GM12892 (cell line): ENCODE results near the gene ACSM4.

Experiments used
- POLR2A ChIP-seq: IDR thresholded peaks from 2 replicates; pipeline ENCODE4 v1.6.1; 2011; ENCODE audit warnings: low read depth, low read length, control low read depth
- POLR2AphosphoS5 ChIP-seq: IDR thresholded peaks from 2 replicates; pipeline ENCODE4 v1.6.1; 2011; ENCODE audit warnings: low read depth, low read length, control low read depth
- TAF1 ChIP-seq: IDR thresholded peaks from 2 replicates; pipeline ENCODE4 v1.6.1; 2011; ENCODE audit warnings: low read depth, mild to moderate bottlenecking, control low read depth, low read length, borderline replicate concordance

DNA sequence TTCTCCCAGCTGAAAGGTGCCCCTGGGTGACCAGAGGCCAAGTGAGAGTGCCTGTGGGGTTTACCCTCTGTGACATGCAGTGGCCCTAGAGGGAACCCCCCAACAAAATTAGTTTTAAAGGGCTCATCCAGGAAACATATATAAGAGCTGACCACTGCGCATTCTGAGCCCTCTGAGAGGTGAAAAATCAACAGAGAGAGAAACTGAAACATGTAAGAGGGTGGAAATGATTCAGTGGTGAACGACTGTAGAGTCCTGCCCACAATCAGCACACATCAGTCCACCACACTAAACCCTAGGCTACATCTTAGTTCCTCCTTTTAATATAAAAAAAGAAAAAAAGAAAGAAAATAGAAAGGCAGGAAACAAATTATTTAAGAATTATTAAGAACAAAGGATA, 21.0 kb upstream of the ACSM4 start:
- TF ChIP-seq POLR2AphosphoS5 (no peak), POLR2A (no peak), TAF1 (no peak)
